HepG2 (cell line): ENCODE measurements around the gene GPR25.

Experiments used
- FOXK2 ChIP-seq: fragments of 450-650 bp; IDR thresholded peaks from 2 replicates; pipeline ENCODE4 v1.6.1; 2016
- HNRNPH1 ChIP-seq: fragments of 200-400 bp; formaldehyde crosslinking; optimal IDR thresholded peaks from 2 replicates; pipeline ENCODE3; 2017; ENCODE audit warnings: mild to moderate bottlenecking, low read depth, low read length
- NFIC ChIP-seq: IDR thresholded peaks from 2 replicates; pipeline ENCODE4 v1.6.1; 2012; ENCODE audit warnings: mild to moderate bottlenecking, low read length, inconsistent platforms
- SIN3A ChIP-seq: IDR thresholded peaks from 2 replicates; pipeline ENCODE4 v1.6.1; 2011; ENCODE audit warnings: low read depth, mild to moderate bottlenecking, control low read depth, low read length, borderline replicate concordance
- SP2 ChIP-seq: sonication (generic); formaldehyde crosslinking; IDR thresholded peaks from 2 replicates; pipeline ENCODE4 v1.5.1; 2020; ENCODE audit warnings: mild to moderate bottlenecking, missing genetic modification reagents
- ZNF556 ChIP-seq: sonication (generic); formaldehyde crosslinking; IDR thresholded peaks from 2 replicates; pipeline ENCODE4 v1.4.0; 2020; ENCODE audit warnings: mild to moderate bottlenecking, missing genetic modification reagents, borderline replicate concordance
- TF ChIP-seq, protein P1 (sequence below): fragments of 450-650 bp; IDR thresholded peaks from 2 replicates; pipeline ENCODE4 v1.6.1; 2017; ENCODE audit warnings: mild to moderate bottlenecking
- TF ChIP-seq, protein P2 (sequence below): sonication (generic); formaldehyde crosslinking; IDR thresholded peaks from 2 replicates; pipeline ENCODE4 v1.4.0; 2020; ENCODE audit warnings: missing genetic modification reagents

DNA sequence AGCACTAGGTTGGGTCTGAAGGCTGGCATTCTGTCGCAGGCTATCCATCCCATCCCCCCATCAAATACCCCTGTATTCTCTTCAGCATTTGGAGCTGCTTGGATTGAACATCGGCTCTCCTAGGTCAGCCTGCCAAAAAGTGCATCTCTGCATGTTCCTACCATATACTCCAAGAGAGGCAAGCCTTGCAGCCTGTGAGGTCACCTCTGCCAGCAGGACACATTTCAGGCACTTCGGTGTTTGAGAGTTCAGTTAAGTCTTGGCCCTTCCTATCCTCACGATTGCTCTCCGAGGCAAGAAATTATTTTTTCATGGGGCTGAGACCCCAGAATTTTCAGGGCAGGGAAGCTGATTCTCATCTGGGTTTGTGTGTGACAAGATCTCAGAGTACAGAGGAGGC is 2.6 kb downstream of the GPR25 start:
- TF ChIP-seq, protein P1, sequence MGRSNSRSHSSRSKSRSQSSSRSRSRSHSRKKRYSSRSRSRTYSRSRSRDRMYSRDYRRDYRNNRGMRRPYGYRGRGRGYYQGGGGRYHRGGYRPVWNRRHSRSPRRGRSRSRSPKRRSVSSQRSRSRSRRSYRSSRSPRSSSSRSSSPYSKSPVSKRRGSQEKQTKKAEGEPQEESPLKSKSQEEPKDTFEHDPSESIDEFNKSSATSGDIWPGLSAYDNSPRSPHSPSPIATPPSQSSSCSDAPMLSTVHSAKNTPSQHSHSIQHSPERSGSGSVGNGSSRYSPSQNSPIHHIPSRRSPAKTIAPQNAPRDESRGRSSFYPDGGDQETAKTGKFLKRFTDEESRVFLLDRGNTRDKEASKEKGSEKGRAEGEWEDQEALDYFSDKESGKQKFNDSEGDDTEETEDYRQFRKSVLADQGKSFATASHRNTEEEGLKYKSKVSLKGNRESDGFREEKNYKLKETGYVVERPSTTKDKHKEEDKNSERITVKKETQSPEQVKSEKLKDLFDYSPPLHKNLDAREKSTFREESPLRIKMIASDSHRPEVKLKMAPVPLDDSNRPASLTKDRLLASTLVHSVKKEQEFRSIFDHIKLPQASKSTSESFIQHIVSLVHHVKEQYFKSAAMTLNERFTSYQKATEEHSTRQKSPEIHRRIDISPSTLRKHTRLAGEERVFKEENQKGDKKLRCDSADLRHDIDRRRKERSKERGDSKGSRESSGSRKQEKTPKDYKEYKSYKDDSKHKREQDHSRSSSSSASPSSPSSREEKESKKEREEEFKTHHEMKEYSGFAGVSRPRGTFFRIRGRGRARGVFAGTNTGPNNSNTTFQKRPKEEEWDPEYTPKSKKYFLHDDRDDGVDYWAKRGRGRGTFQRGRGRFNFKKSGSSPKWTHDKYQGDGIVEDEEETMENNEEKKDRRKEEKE: no peak
- TF ChIP-seq, protein P2, sequence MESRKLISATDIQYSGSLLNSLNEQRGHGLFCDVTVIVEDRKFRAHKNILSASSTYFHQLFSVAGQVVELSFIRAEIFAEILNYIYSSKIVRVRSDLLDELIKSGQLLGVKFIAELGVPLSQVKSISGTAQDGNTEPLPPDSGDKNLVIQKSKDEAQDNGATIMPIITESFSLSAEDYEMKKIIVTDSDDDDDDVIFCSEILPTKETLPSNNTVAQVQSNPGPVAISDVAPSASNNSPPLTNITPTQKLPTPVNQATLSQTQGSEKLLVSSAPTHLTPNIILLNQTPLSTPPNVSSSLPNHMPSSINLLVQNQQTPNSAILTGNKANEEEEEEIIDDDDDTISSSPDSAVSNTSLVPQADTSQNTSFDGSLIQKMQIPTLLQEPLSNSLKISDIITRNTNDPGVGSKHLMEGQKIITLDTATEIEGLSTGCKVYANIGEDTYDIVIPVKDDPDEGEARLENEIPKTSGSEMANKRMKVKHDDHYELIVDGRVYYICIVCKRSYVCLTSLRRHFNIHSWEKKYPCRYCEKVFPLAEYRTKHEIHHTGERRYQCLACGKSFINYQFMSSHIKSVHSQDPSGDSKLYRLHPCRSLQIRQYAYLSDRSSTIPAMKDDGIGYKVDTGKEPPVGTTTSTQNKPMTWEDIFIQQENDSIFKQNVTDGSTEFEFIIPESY (CRISPR knock-in tag): no peak
- TF ChIP-seq ZNF556 (CRISPR knock-in tag) (no peak), SP2 (CRISPR knock-in tag) (no peak), NFIC (no peak), SIN3A (no peak), HNRNPH1 (no peak), FOXK2 (no peak)
